Stimulated activated naive B cell treated with anti-CD40 and anti-IgM and Interleukin-4, amounts not matched to agents 10 μg/mL and 1 μg/mL and 100 μg/mL, for 72 hours (primary cell): ENCODE data around the gene KRT4.
"Not testable (repeated sequence)": the region's sequence is repeated elsewhere in the genome, so short reads cannot be mapped to it uniquely, and the experiment has no call there.

Source experiments
- ATAC-seq, 2 donors: fragments of 150-1000 bp; cut with Tn5 transposase; replicated peaks; 2 replicates each; pipeline ENCODE4 v1.10.0; 2021; ENCODE audit warnings: moderate library complexity in 1 of 2
- DNase-seq: peaks from one replicate; pipeline ENCODE4 v3.0.0; 2021
- H3K27ac Mint-ChIP-seq: one replicate; pipeline ENCODE4 v1.8.0; 2022; ENCODE audit warnings: mild to moderate bottlenecking, mixed read lengths
- H3K27me3 Mint-ChIP-seq, 2 donors: one replicate each; pipeline ENCODE4 v1.8.0; 2022; ENCODE audit warnings: mixed read lengths in 2 of 2
- H3K36me3 Mint-ChIP-seq, 2 donors: one replicate each; pipeline ENCODE4 v1.8.0; 2022; ENCODE audit warnings: mixed read lengths in 2 of 2, mild to moderate bottlenecking in 1 of 2
- H3K4me1 Mint-ChIP-seq, 2 donors: one replicate each; pipeline ENCODE4 v1.8.0; 2022; ENCODE audit warnings: mixed read lengths in 2 of 2, mild to moderate bottlenecking in 1 of 2
- H3K4me3 Mint-ChIP-seq, 2 donors: one replicate each; pipeline ENCODE4 v1.8.0; 2022; ENCODE audit warnings: mild to moderate bottlenecking in 2 of 2, mixed read lengths in 2 of 2, moderate library complexity in 1 of 2
- H3K9me3 Mint-ChIP-seq, 2 donors: one replicate each; pipeline ENCODE4 v1.8.0; 2022; ENCODE audit warnings: mixed read lengths in 2 of 2, mild to moderate bottlenecking in 1 of 2

The KRT4 gene

DNA sequence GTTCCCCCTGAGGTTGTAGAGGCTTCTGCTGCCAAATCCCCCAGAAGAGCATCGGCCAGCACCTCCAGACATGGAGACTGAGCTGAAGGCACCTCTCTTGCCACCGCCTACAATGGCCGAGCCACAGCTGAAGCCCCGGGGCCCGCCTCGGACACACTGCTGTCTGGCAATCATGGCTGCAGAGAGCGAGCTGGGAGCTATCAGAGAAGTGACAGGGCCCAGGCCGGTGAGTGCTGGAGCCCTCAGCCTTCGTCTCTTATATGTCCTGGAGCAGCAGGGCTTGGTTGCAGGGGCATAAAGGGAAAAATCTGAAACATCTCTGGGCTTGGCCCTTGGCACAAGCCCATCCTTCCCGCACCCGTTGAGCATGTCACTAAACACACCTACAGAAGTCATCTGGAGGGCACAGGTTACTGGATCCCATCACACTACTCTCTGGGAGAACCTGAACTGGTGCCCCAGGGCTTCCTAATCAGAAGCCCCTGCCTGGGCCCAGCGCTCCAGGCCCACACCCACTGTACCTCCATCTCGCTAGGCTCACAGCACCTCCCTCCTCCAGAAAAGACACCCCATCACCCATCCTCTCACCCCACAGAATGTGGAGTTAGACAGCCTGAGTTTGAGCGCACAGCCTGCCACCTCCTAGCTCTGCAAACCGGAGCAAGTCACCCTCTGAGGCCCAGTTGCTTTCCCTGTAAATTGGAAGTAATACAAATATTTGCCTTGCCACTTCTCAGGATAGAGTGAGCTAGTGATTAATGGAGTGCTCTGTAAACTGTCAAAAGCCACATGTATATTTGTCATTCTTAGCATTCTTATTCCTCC, at the start of gene KRT4:
Gene KRT4, minus strand, starts transcription at position 232 of the 825 bp plus-strand sequence. Its CDS starts 58 bp downstream, at position 174.
- no peaks in the 10 kb centered on the region for H3K9me3 Mint-ChIP-seq
- no peak within 1 kb of the TSS for H3K27ac Mint-ChIP-seq
- DNase-seq (no peak), ATAC-seq (no peak)
- no peaks in the 10 kb centered on the region for H3K4me1 Mint-ChIP-seq
- H3K27me3 Mint-ChIP-seq = peaks cover 9 to 10% of the 10 kb centered on the region in 2 donors
- no peak within 1 kb of the TSS for H3K4me3 Mint-ChIP-seq
- no peaks in the 10 kb centered on the region for H3K36me3 Mint-ChIP-seq

- Mint-ChIP-seq H3K27ac (no peak overlapping the region), H3K9me3 (no peaks in the 10 kb centered on the region), H3K36me3 (no peaks in the 10 kb centered on the region), H3K4me3 (no peak overlapping the region), H3K4me1 (peaks cover 1 to 3% of the 10 kb centered on the region in 2 donors), H3K27me3 (peaks cover 13 to 29% of the 10 kb centered on the region in 2 donors)
- ATAC-seq (no peak), DNase-seq (no peak)
Measured at GRCh38 chr12:52862023-52862422, 48.1 kb upstream of the KRT4 start.

DNA sequence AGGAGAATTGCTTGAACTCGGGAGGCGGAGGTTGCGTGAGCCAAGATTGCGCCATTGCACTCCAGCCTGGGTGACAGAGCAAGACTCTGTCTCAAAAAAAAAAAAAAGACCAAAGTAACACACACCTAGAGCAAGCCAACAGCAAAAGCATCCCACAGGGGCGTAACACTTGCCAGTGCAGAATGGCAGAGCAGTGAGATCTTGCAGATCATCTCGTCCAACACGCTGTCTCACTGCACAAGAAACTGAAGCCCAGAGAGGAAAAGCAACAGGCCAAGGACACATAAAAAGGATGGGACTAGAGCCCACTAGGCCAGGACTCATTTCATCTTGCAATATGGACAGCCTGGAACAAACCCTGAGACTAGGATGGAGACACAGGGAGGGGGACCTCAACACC, 47.6 kb upstream of the KRT4 start:
- no peak overlapping the region for H3K4me3 Mint-ChIP-seq
- ATAC-seq = no peak
- DNase-seq = no peak
- no peak overlapping the region for H3K27ac Mint-ChIP-seq
- H3K4me1 Mint-ChIP-seq = no peaks in the 10 kb centered on the region
- no peaks in the 10 kb centered on the region for H3K36me3 Mint-ChIP-seq
- H3K27me3 Mint-ChIP-seq = peaks cover 14 to 33% of the 10 kb centered on the region in 2 donors
- H3K9me3 Mint-ChIP-seq = no peaks in the 10 kb centered on the region

GRCh38 chr12:52860102-52860823, 46.3 kb upstream of the KRT4 start:
- no peaks in the 10 kb centered on the region for H3K9me3 Mint-ChIP-seq
- H3K27me3 Mint-ChIP-seq = peaks cover 22 to 38% of the 10 kb centered on the region in 2 donors
- H3K4me3 Mint-ChIP-seq = no peak overlapping the region
- H3K36me3 Mint-ChIP-seq = no peaks in the 10 kb centered on the region
- DNase-seq = no peak
- no peaks in the 10 kb centered on the region for H3K4me1 Mint-ChIP-seq
- no peak for ATAC-seq
- no peak overlapping the region for H3K27ac Mint-ChIP-seq

DNA sequence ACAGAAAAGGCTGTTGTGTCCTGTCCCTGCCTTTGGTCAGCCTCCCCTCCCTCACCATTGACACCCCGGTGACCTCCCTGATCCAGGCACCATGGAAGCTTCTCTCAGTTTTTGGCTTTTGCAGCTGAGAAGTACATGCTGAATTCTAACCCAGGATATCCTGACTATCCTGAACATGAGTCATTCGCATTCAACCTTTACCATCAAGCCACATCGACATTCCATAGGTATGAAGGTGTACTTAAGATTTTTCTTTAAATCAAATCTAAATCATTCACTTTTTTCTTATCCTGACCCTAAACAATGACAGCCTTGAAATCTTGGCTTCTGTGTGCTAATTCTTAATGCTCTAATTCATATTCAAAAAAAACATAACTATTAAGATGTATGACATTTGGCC, 43.6 kb upstream of the KRT4 start:
- Mint-ChIP-seq H3K4me1 (no peaks in the 10 kb centered on the region), H3K27me3 (peaks cover 40 to 48% of the 10 kb centered on the region in 2 donors), H3K36me3 (no peaks in the 10 kb centered on the region), H3K9me3 (peaks cover 0 to 3% of the 10 kb centered on the region in 2 donors), H3K27ac (no peak overlapping the region), H3K4me3 (no peak overlapping the region)
- ATAC-seq = no peak
- DNase-seq = no peak

- no peak for ATAC-seq
- Mint-ChIP-seq H3K4me1 (peaks cover 0 to 7% of the 10 kb centered on the region in 2 donors), H3K36me3 (no peaks in the 10 kb centered on the region), H3K27ac (no peak overlapping the region), H3K4me3 (no peak overlapping the region), H3K27me3 (peaks cover 45 to 54% of the 10 kb centered on the region in 2 donors), H3K9me3 (peaks cover 0 to 3% of the 10 kb centered on the region in 2 donors)
- DNase-seq = no peak
Measured at GRCh38 chr12:52856787-52857186, 42.9 kb upstream of the KRT4 start.

DNA sequence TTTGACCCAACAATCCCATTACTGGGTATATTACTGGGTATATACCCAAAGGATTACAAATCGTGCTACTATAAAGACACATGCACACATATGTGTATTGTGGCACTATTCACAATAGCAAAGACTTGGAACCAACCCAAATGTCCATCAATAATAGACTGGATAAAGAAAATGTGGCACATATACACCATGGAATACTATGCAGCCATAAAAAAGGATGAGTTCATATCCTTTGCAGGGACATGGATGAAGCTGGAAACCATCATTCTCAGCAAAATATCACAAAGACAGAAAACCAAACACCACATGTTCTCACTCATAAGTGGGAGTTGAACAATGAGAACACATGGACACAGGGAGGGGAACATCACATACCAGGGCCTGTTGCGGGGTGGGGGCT, 42.2 kb upstream of the KRT4 start:
- not testable (repeated sequence) for DNase-seq, H3K36me3 Mint-ChIP-seq
- peaks cover 2 to 12% of the 10 kb centered on the region in 2 donors for H3K4me1 Mint-ChIP-seq

GRCh38 chr12:52851787-52852186, 37.9 kb upstream of the KRT4 start:
- H3K27ac Mint-ChIP-seq = no peak overlapping the region
- peaks cover 0 to 3% of the 10 kb centered on the region in 2 donors for H3K9me3 Mint-ChIP-seq
- H3K36me3 Mint-ChIP-seq = no peaks in the 10 kb centered on the region
- H3K4me3 Mint-ChIP-seq = no peak overlapping the region
- DNase-seq = no peak
- peaks cover 6 to 19% of the 10 kb centered on the region in 2 donors for H3K4me1 Mint-ChIP-seq
- peaks cover 37 to 39% of the 10 kb centered on the region in 2 donors for H3K27me3 Mint-ChIP-seq
- peak in 1 of 2 donors; percentile 42 for ATAC-seq

More for the DNA sequence above, 42.2 kb upstream of the KRT4 start:
- not testable (repeated sequence) for H3K9me3 Mint-ChIP-seq, H3K4me3 Mint-ChIP-seq, H3K27ac Mint-ChIP-seq, ATAC-seq
- H3K27me3 Mint-ChIP-seq = peaks cover 45 to 54% of the 10 kb centered on the region in 2 donors

DNA sequence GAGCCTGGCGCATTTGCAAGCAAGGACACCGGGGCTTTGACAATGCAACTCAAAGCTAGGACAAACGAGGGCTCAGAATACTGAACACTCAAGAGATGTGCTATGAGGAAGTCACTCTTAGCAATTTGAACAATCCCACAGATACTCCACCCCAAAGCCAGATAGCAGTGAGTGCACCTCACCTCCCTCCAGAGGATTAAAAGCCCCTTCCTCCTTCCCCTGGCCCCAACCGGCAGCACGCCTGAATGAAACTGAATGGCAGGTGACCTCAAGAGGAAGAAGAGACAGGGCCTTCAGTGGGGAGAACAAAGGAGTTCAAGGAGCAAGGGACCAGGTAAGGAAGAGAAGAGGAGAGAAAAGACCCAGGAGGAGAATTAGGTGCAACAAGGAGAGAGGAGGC, 36.8 kb upstream of the KRT4 start:
- no peaks in the 10 kb centered on the region for H3K36me3 Mint-ChIP-seq
- no peak for DNase-seq
- peaks cover 40 to 44% of the 10 kb centered on the region in 2 donors for H3K27me3 Mint-ChIP-seq
- no peak overlapping the region for H3K27ac Mint-ChIP-seq
- ATAC-seq = no peak
- H3K4me1 Mint-ChIP-seq = peaks cover 6 to 19% of the 10 kb centered on the region in 2 donors
- H3K4me3 Mint-ChIP-seq = no peak overlapping the region
- H3K9me3 Mint-ChIP-seq = peaks cover 0 to 3% of the 10 kb centered on the region in 2 donors

DNA sequence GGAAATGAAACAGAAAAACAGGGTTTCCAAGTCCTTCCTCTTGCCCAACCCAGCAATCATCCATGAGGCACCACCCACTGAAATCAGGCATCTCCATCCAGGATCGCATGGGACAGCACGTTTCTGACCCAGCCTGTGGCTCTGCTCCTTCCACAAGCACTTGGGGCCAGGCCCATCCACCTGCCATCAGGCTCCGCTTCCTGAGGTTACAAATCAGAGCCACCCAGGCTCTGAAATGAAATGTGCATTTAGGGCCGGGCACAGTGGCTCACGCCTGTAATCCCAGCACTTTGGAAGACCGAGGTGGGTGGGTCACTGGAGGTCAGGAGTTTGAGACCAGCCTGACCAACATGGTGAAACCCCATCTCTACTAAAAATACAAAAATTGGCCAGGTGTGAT, 35.6 kb upstream of the KRT4 start:
- no peak for DNase-seq
- H3K36me3 Mint-ChIP-seq = no peaks in the 10 kb centered on the region
- H3K4me3 Mint-ChIP-seq = no peak overlapping the region
- H3K4me1 Mint-ChIP-seq = peaks cover 6 to 19% of the 10 kb centered on the region in 2 donors
- no peak for ATAC-seq
- H3K27me3 Mint-ChIP-seq = peaks cover 32 to 37% of the 10 kb centered on the region in 2 donors
- no peak overlapping the region for H3K27ac Mint-ChIP-seq
- no peaks in the 10 kb centered on the region for H3K9me3 Mint-ChIP-seq

DNA sequence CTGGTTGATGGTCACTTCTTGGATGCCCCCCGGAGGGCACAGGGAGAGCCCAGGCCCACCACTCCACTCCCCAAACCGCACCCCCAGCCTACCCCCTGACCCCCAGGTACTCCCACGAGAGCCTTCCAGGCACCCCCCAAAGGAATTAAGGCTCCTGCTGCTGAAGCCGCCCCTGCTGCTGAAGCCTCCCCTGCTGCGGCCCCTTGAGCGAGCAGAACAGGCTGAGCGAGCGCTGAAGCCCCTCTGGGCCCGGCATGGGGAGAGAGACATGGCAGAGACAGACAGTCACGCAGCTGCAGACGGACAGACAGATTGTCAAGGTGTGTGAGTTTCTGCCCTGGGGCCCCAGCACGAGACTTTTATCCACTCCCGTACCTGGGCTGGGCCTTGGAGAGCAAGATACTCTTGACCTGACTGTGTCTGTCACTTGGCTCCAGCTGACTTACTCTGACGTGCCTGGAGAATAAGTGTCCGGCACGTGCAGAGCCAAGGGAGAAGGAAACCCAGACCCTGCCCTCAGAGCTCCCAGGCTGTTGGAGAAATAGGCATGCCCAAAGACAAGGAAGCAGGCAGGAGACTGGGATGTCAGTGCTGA, 34.8 kb upstream of the KRT4 start, which contains the start of gene KRT78:
Gene KRT78, minus strand, starts transcription at position 334 of the 595 bp plus-strand sequence. Its CDS starts 64 bp downstream, at position 270.
- ATAC-seq (no peak), DNase-seq (no peak)
- H3K36me3 Mint-ChIP-seq = no peaks in the 10 kb centered on the region
- H3K27ac Mint-ChIP-seq = no peak within 1 kb of the TSS
- H3K4me1 Mint-ChIP-seq = peaks cover 6 to 19% of the 10 kb centered on the region in 2 donors
- H3K9me3 Mint-ChIP-seq = no peaks in the 10 kb centered on the region
- H3K27me3 Mint-ChIP-seq = peaks cover 30 to 37% of the 10 kb centered on the region in 2 donors
- no peak within 1 kb of the TSS for H3K4me3 Mint-ChIP-seq

- Mint-ChIP-seq H3K36me3 (no peaks in the 10 kb centered on the region), H3K4me1 (peaks cover 6 to 19% of the 10 kb centered on the region in 2 donors), H3K4me3 (no peak overlapping the region), H3K27me3 (peaks cover 24 to 32% of the 10 kb centered on the region in 2 donors), H3K27ac (no peak overlapping the region), H3K9me3 (no peaks in the 10 kb centered on the region)
- ATAC-seq (peak in 1 of 2 donors; percentile 41), DNase-seq (no peak)
Measured at GRCh38 chr12:52847335-52848102, 33.6 kb upstream of the KRT4 start.

- no peaks in the 10 kb centered on the region for H3K9me3 Mint-ChIP-seq
- no peak for DNase-seq
- ATAC-seq = no peak
- no peak overlapping the region for H3K4me3 Mint-ChIP-seq
- peaks cover 21 to 29% of the 10 kb centered on the region in 2 donors for H3K27me3 Mint-ChIP-seq
- H3K36me3 Mint-ChIP-seq = no peaks in the 10 kb centered on the region
- H3K27ac Mint-ChIP-seq = no peak overlapping the region
- H3K4me1 Mint-ChIP-seq = peaks cover 5 to 10% of the 10 kb centered on the region in 2 donors
Measured at GRCh38 chr12:52846356-52846970, 32.5 kb upstream of the KRT4 start.
